GM10266 (cell line): ENCODE data around the gene KRT38.

Source experiments
- DNase-seq: peaks from one replicate; pipeline ENCODE4 v3.0.0; 2012; ENCODE audit errors: extremely low spot score
- TF ChIP-seq, protein P1 (sequence below): IDR thresholded peaks from 2 replicates; pipeline ENCODE4 v1.5.1; 2012; ENCODE audit warnings: mild to moderate bottlenecking, low read depth; ENCODE audit not compliant: control insufficient read depth, insufficient read depth; ENCODE audit errors: missing control alignments

The KRT38 gene

DNA sequence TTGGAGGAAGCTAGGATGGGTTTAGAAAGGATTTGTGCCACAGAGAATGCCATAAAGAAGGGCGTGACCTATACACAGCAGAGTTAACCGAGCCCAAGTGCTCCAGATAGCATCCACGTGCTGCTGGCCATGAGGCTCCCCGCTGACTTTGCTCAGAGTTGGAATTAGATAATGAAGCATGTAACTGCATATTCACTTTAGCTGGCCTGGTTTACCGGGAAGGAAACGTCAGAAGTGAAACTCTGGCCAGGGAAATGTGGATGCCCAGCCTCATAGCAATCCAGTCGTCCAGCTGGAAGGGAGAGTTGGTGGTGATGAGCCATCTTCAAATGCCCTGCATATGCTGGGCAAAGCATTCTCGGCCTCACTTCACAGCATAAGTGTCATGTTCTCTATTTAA lies 34.1 kb upstream of the KRT38 start:
- no peak for DNase-seq
- TF ChIP-seq, protein P1, sequence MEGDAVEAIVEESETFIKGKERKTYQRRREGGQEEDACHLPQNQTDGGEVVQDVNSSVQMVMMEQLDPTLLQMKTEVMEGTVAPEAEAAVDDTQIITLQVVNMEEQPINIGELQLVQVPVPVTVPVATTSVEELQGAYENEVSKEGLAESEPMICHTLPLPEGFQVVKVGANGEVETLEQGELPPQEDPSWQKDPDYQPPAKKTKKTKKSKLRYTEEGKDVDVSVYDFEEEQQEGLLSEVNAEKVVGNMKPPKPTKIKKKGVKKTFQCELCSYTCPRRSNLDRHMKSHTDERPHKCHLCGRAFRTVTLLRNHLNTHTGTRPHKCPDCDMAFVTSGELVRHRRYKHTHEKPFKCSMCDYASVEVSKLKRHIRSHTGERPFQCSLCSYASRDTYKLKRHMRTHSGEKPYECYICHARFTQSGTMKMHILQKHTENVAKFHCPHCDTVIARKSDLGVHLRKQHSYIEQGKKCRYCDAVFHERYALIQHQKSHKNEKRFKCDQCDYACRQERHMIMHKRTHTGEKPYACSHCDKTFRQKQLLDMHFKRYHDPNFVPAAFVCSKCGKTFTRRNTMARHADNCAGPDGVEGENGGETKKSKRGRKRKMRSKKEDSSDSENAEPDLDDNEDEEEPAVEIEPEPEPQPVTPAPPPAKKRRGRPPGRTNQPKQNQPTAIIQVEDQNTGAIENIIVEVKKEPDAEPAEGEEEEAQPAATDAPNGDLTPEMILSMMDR: no peak

DNA sequence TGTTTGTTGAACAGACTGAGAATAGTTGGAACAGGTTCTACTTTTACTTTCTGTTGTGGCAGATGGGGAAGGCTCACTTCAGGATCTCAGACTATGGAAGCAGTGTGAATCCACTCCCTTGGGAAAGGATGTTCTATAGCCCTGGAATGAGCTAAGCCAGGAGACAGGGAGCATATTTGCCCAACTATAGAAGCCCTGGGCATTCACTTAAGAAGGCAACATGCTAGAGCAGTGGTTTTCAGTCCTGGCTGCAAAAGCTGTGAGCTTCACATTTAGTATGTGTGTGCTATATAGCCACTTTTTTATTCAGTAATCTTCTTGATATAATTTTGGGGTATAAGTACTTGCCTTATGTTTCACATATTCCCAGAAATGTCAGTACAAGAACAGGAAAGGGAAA lies 27.6 kb upstream of the KRT38 start:
- TF ChIP-seq, protein P1: no peak
- DNase-seq: no peak

DNA sequence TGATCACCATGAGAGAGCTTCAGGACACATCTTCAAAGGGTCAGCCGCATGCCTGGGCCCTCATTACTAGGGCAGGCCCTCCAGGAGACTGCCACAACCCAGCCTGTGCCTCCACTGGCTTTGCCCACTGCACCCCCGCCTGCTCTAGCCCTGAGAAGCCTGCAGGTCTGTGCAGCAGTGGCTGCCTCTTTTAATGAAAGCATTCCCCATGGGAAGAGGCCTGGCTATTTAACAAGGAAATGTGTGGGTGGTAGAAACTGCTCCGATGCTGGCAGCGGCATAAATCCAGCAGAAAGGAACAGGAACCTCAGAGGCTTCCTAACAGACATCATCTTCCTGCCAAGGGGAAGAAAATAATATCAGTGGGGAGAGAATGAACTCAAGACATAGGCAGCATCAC lies 26.8 kb upstream of the KRT38 start:
- DNase-seq: no peak
- TF ChIP-seq, protein P1: no peak

DNA sequence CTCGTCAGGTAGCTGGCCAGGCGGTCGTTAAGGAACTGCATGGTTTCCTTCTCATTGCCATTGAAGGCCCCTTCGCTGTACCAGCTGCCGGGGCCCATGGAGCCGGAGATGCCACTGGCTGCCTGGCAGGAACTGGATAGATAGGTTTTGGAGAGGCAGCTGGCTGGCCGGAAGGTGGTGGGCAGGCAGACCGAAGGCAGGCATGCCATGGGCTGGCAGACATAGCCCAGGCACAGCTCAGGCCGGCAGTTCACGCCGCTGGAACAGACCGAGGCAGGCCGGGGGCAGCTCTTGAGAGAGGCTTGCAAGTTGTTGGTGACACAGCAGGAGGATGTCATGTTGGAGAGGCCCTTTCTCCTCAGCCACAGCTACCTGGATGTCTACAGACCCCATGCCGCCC lies 26.2 kb upstream of the KRT38 start, which contains the start of gene KRT32:
Gene KRT32 (minus strand): TSS at position 399 of the 400 bp plus-strand sequence. CDS start 61 bp downstream, at position 338.
- DNase-seq: no peak
- TF ChIP-seq, protein P1: no peak

DNA sequence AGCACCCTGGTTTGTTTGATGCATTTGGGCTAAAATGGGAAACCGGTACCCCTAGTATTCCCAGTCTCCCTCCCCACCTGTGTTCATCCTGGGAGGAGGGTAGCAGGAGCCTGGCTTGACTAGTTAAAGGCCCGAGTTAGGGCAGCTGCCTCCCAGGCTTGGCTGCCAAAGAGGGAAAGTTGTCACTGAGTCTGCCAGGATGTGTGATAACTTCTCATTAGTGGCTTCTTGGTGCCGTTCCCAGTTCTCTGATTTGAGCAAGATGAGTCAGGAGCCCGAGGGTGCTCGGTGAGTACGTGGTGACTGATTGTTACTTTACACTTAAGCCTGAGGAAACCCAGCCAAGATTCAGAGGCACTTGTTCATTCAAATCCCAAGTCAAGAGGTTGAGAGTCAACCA lies 23.9 kb upstream of the KRT38 start:
- TF ChIP-seq, protein P1: no peak
- no peak for DNase-seq

DNA sequence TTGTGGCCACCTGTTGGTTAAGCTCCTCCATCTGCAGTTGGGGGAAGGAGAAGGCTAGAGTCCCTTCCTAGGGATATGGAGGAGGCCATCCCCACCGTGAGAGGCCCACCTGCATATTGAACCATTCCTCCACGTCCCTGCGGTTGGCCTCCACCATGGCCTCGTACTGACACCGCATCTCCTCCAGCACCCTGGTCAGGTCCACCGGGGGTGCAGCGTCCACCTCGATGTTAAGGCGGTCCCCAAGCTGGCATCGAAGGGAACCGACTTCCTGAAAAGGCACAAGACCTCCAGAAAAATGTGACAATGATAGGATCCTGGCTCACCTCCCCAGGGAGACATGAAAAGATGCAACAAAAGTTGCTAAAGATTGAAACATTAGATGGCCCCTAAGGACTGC lies 23.4 kb upstream of the KRT38 start:
- TF ChIP-seq, protein P1: no peak
- no peak for DNase-seq

DNA sequence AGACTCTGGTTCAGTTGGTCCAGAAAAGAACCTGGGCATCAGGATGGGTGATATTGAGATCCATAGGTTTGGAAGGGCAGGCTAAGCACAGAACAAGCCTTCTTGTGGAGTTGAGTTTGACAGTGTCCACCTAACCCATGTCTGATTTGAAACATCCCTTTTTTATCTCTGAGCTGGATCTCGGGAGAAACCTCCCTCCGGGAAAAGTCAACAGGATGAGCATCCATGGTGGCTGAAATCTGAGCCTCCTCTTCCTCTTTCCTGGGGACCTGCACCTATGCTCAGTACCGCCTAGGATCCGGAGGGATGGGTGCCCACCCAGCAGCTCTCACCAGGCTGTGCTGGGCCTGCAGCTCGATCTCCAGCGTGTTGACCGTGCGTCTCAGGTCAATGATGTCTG lies 23.0 kb upstream of the KRT38 start:
- no peak for DNase-seq
- TF ChIP-seq, protein P1: no peak
